GM12878 (cell line): Measurements from ENCODE around the gene ERCC5. TPM values are rescaled to one million over a fixed set of nuclear protein-coding genes. Genes with fewer than 3 reads are reported as not detected.

Experiments used
- MEF2B ChIP-seq: fragments of 450-650 bp; IDR thresholded peaks from 2 replicates; pipeline ENCODE4 v1.6.1; 2018; ENCODE audit warnings: mild to moderate bottlenecking, moderate library complexity; ENCODE audit not compliant: partially characterized antibody, poor library complexity, severe bottlenecking
- SREBF1 ChIP-seq: IDR thresholded peaks from 2 replicates; pipeline ENCODE4 v1.6.1; 2012; ENCODE audit warnings: mild to moderate bottlenecking, low read length
- TARDBP ChIP-seq: IDR thresholded peaks from 2 replicates; pipeline ENCODE4 v1.6.1; 2016; ENCODE audit warnings: borderline replicate concordance
- TCF12 ChIP-seq: IDR thresholded peaks from 2 replicates; pipeline ENCODE4 v1.6.1; 2011; ENCODE audit warnings: low read depth, mild to moderate bottlenecking, low read length
- polyA plus RNA-seq, 11 experiments: library from polyadenylated mRNA; depleted of rRNA in 4 of 11; unstranded in 6 of 11; stranded (reverse) in 5 of 11; fragments of >200 nt; fragmentation: Nextera tagmentation in 4 of 11; fragmentation: Illumina TruSeq in 1 of 11; extraction: Ambion mirVana in 4 of 11; extraction: Trizol in 1 of 11; gene quantifications; 1 replicate in 1 of 11; 2 replicates in 10 of 11; pipeline versions ENCODE4 v1.2.1 to v1.2.3, GENCODE V29; 2011 to 2016; ENCODE audit warnings: inconsistent platforms in 2 of 11, missing spikeins in 2 of 11, low read depth in 1 of 11
- total RNA-seq, 4 experiments: library from RNA; depleted of rRNA in 3 of 4; stranded (reverse); fragments of >200 nt in 3 of 4; fragmentation: Illumina TruSeq in 1 of 4; extraction: Trizol in 1 of 4; gene quantifications; 2 replicates each; pipeline versions ENCODE4 v1.2.1 to v1.2.3, GENCODE V29; 2013 to 2021
- TF ChIP-seq, protein P1 (sequence below): fragments of 450-650 bp; formaldehyde crosslinking; IDR thresholded peaks from 2 replicates; pipeline ENCODE4 v1.4.0; 2020; ENCODE audit warnings: mild to moderate bottlenecking, moderate library complexity
- TF ChIP-seq, protein P2 (sequence below): IDR thresholded peaks from 2 replicates; pipeline ENCODE4 v1.6.1; 2012; ENCODE audit warnings: mild to moderate bottlenecking, low read depth, low read length

The ERCC5 gene
- total and polyA plus RNA-seq, 10 of the 15 experiments (the other 5 are each of a cell fraction or from before 2014, with no cell fraction given): 11.7 to 59.2 (median 41.6) TPM

DNA sequence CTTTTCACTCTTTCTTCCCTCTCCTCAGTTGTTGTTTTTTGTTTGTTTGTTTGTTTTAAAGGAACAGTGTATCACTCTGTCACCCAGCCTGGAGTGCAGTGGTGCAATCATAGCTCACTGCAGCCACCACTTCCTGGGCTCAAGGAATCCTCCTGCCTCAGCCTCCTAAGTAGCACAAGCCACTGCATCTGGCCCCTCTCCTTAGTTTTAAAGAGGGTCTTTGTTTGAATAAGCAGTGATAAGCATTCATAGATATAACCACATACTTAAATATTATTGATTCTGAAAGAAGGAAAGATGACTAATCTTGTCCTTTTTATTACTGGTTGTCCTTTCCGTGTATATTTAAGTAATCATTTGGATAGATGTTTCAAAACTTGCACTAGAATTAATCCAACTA, 26.7 kb downstream of the ERCC5 start (continued):
- TF ChIP-seq, protein P1, sequence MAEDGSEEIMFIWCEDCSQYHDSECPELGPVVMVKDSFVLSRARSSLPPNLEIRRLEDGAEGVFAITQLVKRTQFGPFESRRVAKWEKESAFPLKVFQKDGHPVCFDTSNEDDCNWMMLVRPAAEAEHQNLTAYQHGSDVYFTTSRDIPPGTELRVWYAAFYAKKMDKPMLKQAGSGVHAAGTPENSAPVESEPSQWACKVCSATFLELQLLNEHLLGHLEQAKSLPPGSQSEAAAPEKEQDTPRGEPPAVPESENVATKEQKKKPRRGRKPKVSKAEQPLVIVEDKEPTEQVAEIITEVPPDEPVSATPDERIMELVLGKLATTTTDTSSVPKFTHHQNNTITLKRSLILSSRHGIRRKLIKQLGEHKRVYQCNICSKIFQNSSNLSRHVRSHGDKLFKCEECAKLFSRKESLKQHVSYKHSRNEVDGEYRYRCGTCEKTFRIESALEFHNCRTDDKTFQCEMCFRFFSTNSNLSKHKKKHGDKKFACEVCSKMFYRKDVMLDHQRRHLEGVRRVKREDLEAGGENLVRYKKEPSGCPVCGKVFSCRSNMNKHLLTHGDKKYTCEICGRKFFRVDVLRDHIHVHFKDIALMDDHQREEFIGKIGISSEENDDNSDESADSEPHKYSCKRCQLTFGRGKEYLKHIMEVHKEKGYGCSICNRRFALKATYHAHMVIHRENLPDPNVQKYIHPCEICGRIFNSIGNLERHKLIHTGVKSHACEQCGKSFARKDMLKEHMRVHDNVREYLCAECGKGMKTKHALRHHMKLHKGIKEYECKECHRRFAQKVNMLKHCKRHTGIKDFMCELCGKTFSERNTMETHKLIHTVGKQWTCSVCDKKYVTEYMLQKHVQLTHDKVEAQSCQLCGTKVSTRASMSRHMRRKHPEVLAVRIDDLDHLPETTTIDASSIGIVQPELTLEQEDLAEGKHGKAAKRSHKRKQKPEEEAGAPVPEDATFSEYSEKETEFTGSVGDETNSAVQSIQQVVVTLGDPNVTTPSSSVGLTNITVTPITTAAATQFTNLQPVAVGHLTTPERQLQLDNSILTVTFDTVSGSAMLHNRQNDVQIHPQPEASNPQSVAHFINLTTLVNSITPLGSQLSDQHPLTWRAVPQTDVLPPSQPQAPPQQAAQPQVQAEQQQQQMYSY (CRISPR knock-in tag): no peak
- TF ChIP-seq SREBF1 (no peak), TCF12 (no peak), MEF2B (no peak), TARDBP (no peak)
- TF ChIP-seq, protein P2, sequence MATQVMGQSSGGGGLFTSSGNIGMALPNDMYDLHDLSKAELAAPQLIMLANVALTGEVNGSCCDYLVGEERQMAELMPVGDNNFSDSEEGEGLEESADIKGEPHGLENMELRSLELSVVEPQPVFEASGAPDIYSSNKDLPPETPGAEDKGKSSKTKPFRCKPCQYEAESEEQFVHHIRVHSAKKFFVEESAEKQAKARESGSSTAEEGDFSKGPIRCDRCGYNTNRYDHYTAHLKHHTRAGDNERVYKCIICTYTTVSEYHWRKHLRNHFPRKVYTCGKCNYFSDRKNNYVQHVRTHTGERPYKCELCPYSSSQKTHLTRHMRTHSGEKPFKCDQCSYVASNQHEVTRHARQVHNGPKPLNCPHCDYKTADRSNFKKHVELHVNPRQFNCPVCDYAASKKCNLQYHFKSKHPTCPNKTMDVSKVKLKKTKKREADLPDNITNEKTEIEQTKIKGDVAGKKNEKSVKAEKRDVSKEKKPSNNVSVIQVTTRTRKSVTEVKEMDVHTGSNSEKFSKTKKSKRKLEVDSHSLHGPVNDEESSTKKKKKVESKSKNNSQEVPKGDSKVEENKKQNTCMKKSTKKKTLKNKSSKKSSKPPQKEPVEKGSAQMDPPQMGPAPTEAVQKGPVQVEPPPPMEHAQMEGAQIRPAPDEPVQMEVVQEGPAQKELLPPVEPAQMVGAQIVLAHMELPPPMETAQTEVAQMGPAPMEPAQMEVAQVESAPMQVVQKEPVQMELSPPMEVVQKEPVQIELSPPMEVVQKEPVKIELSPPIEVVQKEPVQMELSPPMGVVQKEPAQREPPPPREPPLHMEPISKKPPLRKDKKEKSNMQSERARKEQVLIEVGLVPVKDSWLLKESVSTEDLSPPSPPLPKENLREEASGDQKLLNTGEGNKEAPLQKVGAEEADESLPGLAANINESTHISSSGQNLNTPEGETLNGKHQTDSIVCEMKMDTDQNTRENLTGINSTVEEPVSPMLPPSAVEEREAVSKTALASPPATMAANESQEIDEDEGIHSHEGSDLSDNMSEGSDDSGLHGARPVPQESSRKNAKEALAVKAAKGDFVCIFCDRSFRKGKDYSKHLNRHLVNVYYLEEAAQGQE: no peak
